ENCODE results near the gene SYDE1. TPM values are rescaled to one million over a fixed set of nuclear protein-coding genes. Genes with fewer than 3 reads are reported as not detected.

SYDE1 gene
- total RNA-seq, 1 experiment from 2014 or later, result 47.7 TPM

Other genes starting within 250 kb of the SYDE1 start
- not detected for gene OR7A17, start 221.3 kb upstream of the SYDE1 start, total RNA-seq (2021; ENCODE audit: unreplicated experiment)
- not detected for gene OR7C2, start 165.9 kb upstream of the SYDE1 start, total RNA-seq (2021; ENCODE audit: unreplicated experiment)
- 0.15 TPM for gene SLC1A6, start 127.5 kb upstream of the SYDE1 start, total RNA-seq (2021; ENCODE audit: unreplicated experiment)
- not detected for gene CASP14, start 57.9 kb upstream of the SYDE1 start, total RNA-seq (2021; ENCODE audit: unreplicated experiment)
- gene OR1I1, start 25.2 kb upstream of the SYDE1 start, total RNA-seq (2021; ENCODE audit: unreplicated experiment), result not detected
- gene NOTCH3, start 93.6 kb downstream of the SYDE1 start, total RNA-seq (2021; ENCODE audit: unreplicated experiment), result 5.3 TPM
- gene EPHX3, start 125.0 kb downstream of the SYDE1 start, total RNA-seq (2021; ENCODE audit: unreplicated experiment), result 0.31 TPM
- 102 TPM for gene BRD4, start 225.1 kb downstream of the SYDE1 start, total RNA-seq (2021; ENCODE audit: unreplicated experiment)